GM21737 (cell line): ENCODE results near the gene DCDC2C.
A peak's percentile ranks its signal among the peaks of the same experiment; 100 is the strongest.

Source experiments
- ATAC-seq: cut with Tn5 transposase; IDR thresholded peaks from one replicate; pipeline ENCODE4 v1.9.1; 2021; ENCODE audit warnings: mild to moderate bottlenecking, moderate library complexity; ENCODE audit not compliant: unreplicated experiment

DCDC2C gene

DNA sequence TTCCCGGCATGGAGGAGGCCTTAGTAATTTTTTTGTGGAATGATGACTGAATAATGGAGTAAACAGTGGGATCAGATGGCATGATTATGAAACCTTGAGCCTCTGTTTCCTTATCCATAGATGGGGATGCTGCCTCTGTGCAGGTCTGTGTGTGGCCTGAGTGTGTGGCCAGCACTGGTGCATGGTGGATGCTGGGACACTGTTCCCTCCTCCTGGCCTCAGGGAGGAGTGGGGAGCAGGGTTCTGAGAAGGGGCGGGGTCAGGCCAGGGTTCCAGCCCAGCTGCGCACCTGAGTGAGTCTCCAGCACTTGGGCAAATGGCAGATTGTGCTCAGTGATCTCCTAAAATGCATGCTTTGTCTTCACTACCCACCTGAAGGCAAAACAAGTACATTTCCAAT is 66.4 kb downstream of the DCDC2C start:
- ATAC-seq = no peak

DNA sequence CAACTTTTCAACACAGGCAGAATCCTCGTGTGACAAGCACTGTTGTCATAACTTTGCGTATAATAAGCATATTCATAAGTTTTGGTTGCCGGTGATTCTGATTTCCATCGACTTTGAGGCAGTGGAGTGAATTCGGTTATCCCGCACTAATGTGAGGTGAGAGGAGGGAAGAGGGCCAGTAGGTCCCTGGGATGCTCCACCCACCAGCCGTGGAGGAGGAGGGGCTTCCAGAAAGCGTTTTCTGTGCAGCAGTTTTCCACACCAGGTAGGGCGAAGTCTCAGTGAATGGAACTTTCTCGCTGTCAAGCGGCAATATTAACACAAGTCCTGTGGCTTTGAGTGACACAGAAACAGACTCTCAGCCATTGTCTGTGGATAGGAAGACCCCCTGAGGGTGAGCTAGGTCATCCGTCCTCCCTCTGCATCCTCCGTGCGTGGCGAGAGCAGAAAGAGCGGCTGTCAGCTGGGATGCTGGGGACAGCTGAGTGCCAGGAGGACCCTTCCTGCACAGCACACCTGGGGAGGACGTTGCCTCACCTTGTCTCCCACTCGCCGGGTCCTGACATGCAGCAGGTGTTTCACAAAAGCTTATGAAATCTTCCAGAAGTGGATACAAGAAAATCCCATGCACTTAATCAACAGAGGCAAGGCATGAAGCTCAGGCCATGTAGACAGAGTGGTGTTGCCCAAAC is 67.5 kb downstream of the DCDC2C start:
- ATAC-seq = no peak

GRCh38 chr2:3771576-3771975 is 68.2 kb downstream of the DCDC2C start:
- no peak for ATAC-seq

- no peak for ATAC-seq
These were observed 71.0 kb downstream of the DCDC2C start for GRCh38 chr2:3774336-3774735.

DNA sequence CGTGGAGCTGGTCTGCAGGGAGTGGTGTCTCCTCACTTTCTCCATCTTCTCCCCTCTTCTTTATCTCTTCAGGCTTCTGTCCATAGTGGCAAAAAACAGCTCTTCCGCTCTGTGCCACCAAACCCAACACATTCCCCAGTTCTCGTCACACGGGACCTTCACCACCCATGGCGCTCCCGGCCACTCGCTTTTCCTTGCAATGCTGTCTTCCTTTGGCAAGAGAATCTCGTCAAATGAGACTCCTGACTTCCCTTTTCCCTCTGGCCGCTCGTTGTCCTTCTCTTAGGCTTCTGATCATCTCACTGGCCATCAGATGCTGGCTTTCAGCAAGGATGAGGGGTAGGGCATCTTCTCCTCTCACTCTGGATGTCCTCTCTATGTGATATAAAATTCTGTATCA is 72.9 kb downstream of the DCDC2C start:
- ATAC-seq = no peak

DNA sequence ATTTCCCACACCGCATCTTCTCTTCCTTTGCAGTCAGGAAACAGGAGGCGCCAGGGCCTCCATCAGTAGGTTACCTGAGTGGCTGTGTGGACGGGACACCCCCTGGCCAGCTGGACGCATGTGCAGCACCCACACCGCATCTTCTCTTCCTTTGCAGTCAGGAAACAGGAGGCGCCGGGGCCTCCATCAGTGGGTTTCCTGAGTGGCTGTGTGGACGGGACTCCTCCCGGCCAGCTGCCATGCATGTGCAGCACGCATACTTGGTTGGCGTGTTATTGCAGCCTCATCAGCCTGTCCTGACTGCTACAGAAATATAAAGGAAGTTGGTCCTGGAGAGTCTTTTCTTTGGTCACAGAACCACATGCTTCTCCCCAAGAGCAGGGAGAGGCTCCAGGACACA is 74.6 kb downstream of the DCDC2C start:
- no peak for ATAC-seq

DNA sequence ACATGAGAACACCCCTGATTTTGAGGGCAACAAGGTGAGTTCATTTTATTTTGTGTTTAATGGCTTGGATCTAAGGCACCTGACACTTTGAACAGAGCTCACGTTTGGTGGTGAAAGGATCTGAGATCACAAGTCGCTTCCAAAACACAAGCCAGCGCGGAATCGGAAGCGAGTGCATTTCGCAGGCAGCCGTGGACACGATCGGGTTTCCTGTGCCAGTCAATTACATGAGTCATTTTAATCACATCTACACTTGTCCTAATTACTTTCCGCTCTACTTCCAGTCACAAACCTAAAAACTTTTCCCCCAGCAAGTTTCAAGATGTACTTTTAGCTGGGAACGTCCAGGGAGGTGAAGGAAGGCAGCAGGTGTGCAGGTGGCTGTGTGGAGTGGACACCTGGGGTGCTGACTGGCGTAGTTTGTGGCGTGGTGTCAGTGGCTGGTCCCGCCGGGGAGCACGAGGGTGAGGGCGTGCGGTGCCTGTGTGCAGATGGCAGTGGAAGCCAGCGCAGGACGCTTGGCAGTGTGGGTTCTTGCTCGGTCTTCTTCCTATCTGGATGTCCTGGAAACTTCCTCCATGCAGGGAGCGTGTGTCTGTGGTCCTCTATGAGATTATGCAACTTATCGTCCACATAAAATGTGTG is 75.6 kb downstream of the DCDC2C start:
- no peak for ATAC-seq

GRCh38 chr2:3779496-3780049 is 76.2 kb downstream of the DCDC2C start:
- no peak for ATAC-seq

DNA sequence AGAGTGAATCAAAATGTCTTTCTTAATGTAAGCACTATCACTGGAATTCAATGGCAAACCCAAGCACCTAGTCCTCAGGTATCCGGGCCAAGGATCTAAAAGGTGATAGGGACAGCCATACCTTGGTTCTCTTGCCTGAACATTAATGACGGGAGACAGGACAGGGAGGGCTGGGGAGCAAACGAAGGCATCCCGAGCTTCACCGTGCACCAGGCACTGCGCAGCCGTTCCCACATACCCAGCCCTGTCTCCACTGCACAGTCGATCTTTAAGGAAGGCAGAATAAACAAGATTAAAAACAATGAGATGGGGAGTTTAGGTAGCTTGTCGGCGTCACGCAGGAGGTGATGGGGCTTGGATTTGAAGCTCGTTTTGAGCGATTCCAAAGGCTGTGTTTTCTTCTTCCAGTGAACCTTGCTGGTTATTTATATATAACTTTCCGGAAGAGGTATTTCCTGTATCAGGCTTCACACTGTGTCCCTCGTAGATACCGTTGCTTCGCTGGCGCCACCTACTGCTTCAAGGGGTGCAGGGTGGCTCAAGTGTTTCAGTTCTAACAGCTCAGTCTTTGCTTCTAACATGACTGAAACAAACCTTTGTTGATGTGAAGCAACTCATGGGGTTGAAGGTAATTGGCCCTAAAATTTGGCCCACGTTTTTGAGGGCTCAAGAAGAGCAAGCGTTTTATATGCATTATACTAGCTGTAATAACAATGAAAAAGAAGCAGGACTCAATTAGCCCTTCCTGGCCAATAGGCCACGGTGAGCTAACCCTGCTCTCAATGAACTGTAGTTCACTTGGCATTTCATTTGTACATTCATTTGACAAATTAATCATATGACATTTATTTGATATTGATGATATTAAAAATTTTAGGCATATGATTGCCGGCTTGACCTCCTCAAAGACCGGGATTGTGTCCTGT is 77.4 kb downstream of the DCDC2C start:
- ATAC-seq = peak; percentile 97

GRCh38 chr2:3784731-3785130 is 81.4 kb downstream of the DCDC2C start:
- no peak for ATAC-seq

DNA sequence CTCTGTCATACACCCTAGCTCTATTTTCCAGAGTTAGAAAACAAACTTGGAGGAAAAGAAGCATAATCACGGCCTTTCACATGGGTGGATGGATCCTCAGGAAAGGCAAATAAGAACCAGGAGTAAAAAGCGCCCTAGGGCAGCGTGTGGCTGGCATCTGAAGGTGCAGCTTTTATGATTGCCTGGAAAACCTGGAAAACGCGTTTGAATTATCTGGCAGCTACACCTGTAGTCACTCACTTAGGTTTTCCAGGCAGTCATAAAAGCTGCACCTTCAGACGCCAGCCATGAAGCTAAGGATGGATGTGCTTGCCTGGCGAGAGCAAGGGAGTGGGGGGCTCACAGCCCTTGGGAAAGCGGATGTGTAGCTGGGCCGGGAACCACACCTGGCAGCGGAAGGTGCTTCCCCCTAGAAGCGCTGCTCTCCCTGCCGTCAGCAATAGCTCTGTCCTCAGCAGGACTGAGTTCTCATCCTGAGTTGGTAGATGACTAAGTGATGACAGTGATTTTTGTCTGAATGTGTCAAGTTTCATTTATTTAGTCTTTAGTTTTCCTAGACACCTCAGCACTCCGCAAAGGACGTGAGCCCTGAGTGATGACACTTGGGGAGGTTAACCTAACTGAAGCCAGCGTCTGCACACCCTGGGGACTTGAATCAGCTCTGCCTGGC is 82.0 kb downstream of the DCDC2C start:
- ATAC-seq = no peak

DNA sequence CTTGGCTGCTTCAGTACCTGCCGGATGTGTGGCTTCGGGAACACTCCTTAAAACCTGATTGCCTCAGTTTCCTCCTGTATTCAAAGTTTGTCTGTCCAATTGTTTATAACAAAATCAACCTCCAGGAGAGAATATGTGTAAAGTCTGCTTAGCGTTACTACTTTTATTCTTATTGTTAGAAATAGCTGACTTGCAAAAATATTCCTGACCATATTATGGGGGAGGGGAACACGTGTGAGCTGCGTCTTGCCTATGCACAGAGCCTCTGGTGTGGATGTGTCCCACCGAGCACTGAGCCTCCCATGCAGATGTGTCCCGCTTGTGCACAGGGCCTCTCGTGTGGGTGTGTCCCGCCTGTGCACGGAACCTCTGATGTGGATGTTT is 82.5 kb downstream of the DCDC2C start:
- ATAC-seq = no peak

DNA sequence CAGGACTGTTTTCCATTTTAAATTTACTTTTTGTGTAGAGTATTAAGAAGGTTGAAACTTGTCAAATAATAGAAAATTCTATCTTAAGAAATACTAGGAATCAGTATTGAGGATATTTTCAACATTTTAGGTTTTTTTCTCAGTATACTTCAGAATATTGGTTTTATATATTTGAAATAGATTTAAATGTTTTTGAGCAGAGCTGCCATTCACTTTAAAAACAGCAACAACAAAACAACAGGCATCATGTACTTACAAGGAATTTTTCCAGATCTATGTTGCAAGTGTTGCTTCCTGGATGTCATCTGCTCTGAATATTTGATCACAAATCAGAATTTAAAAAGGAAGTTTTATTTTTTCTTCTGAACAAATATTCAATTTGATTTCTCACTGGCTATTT is 84.4 kb downstream of the DCDC2C start:
- ATAC-seq = no peak

- no peak for ATAC-seq
These were observed 85.9 kb downstream of the DCDC2C start for GRCh38 chr2:3789256-3789655.

DNA sequence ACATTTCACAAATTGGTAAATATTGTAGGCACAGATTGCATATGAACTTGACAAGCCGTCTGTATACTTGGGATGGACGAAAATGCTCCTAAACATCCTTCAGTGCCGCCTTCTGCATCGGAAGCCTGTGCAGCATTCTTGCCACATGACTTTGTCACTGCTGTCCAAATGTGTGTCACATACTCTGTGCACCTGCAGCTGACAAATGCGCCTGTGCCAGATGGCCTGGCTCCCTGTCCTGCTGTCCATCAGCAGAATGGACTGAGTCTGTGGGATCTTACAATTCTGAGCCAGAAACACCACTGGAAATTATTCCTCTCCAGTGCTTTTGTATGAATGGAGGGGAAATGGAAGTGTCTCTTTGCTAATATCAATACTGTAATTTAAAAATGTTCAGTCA is 89.9 kb downstream of the DCDC2C start:
- no peak for ATAC-seq

- ATAC-seq = no peak
These were observed 98.1 kb downstream of the DCDC2C start for GRCh38 chr2:3801506-3801905.

DNA sequence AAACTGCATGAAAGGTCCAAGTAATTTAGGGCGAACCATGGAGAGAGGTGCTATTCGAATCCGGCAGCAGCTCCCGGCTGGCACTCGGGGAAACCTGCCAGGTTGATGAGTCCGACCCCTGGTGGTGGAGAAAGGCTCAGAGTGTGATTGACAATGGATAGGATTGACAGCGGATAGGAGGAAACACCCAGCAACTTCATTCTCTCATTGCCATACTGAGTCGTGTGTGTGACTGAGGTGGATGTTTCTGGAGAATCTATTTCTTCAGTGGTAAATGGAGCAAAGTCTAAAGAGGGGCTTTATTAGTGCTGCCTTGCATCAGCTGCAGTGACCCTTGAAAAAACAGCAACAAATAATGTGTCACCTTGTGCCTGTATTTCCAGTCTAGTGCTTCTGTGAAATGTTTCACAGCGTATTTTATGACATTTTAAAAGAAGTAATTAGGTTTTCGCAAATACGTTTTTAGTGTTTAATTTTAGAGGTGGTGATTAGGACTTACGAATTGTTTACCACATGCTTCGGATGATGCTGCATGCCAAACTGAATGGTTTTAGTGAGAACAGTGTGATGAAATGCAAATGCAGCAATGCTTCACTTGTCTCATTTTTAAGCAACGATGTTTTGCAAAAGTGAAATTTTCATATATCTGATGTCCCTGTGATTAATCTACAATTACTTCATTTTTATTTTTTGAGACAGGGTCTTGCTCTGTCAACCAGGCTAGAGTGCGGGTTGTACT is 102.0 kb downstream of the DCDC2C start:
- no peak for ATAC-seq

GRCh38 chr2:3806168-3806567 is 102.8 kb downstream of the DCDC2C start:
- no peak for ATAC-seq

GRCh38 chr2:3806730-3807129 is 103.4 kb downstream of the DCDC2C start:
- ATAC-seq = no peak

DNA sequence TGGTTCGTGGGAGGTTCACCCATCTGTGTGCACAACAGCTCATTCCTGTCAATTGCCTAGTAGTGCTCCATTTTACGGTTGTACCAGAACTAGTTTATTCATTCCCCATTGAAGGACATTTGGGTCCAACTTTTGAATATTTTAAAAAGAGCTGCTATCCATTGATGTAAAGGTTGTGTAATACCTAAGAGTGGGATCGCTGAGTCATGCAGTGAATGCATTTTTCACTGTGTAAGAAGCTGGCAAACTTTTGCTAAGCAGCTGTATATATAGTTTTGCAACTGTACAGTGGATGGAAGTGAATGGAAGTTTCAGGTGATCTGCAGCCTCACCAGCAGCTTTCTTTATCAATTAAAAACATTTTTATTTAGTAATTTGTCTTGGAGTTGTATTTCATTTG is 104.5 kb downstream of the DCDC2C start:
- ATAC-seq = no peak
